ENCODE results near the gene MKNK1. TPM values are rescaled to one million over a fixed set of nuclear protein-coding genes. Genes with fewer than 3 reads are reported as not detected.
A peak's percentile ranks its signal among the peaks of the same experiment; 100 is the strongest.

MKNK1 gene
- total RNA-seq, 1 experiment from 2014 or later: 40.1 TPM

- H3K9me3 ChIP-seq (ENCODE audit: control insufficient read depth, insufficient read depth, low read depth, low read length): no peaks in the 10 kb centered on the region
- POLR2A ChIA-PET: no interaction called here
- CTCF ChIA-PET: no interaction called here
- in situ Hi-C loops (cut with HindIII; ENCODE audit: low pct_unique_long_range_greater_than_20kb, low sequenced_read_pairs): no loop called here
- H3K27me3 ChIP-seq (ENCODE audit: control insufficient read depth, insufficient read depth, low read length): no peaks in the 10 kb centered on the region
- intact Hi-C loops (cut with micrococcal nuclease; ENCODE audit: unreplicated experiment): no loop called here
- H3K36me3 ChIP-seq (ENCODE audit: control insufficient read depth, insufficient read depth, low read length): no peaks in the 10 kb centered on the region
- ATAC-seq (no peak), DNase-seq (ENCODE audit: low read depth, low spot score) (no peak)
- no peaks in the 10 kb centered on the region for H3K4me1 ChIP-seq (ENCODE audit: control insufficient read depth, insufficient read depth, low read length)
- no peak overlapping the region for H3K4me3 ChIP-seq (ENCODE audit: low read depth in 2 of 2, low read length in 2 of 2)
- no peak overlapping the region for H3K27ac ChIP-seq (ENCODE audit: low read length)
- TF ChIP-seq TCF7L2 (IDR thresholded peaks at IDR 0.05; ENCODE audit: low read depth, low read length) (no peak), CTCF (IDR thresholded peaks at IDR 0.05) (no peak), REST (IDR thresholded peaks at IDR 0.05; ENCODE audit: insufficient read depth in 1 of 2, low read depth in 2 of 2, low read length in 1 of 2) (no peak), SIN3A (IDR thresholded peaks at IDR 0.05; ENCODE audit: borderline replicate concordance, insufficient read depth, low read depth, low read length) (no peak), POLR2AphosphoS5 (IDR thresholded peaks at IDR 0.05; ENCODE audit: low read depth, low read length) (no peak)
- TSS peak; percentile 84 for BruUV-seq (replicated peaks)
These were observed 46.7 kb downstream of the MKNK1 start for GRCh38 chr1:46557403-46557802.

- TF ChIP-seq CTCF (IDR thresholded peaks at IDR 0.05) (no peak), POLR2AphosphoS5 (IDR thresholded peaks at IDR 0.05; ENCODE audit: low read depth, low read length) (0 out of 2 replicates have a peak, but pooled peaks have one; percentile 4), REST (IDR thresholded peaks at IDR 0.05; ENCODE audit: insufficient read depth in 1 of 2, low read depth in 2 of 2, low read length in 1 of 2) (no peak), SIN3A (IDR thresholded peaks at IDR 0.05; ENCODE audit: borderline replicate concordance, insufficient read depth, low read depth, low read length) (no peak), TCF7L2 (IDR thresholded peaks at IDR 0.05; ENCODE audit: low read depth, low read length) (no peak)
- DNase-seq (ENCODE audit: low read depth, low spot score) (no peak), ATAC-seq (no peak; the same call in 1 of the 2 replicates)
- no peaks in the 10 kb centered on the region for H3K4me1 ChIP-seq (ENCODE audit: control insufficient read depth, insufficient read depth, low read length)
- no peaks in the 10 kb centered on the region for H3K9me3 ChIP-seq (ENCODE audit: control insufficient read depth, insufficient read depth, low read depth, low read length)
- no peak overlapping the region for H3K4me3 ChIP-seq (ENCODE audit: low read depth in 2 of 2, low read length in 2 of 2)
- no peaks in the 10 kb centered on the region for H3K27me3 ChIP-seq (ENCODE audit: control insufficient read depth, insufficient read depth, low read length)
- POLR2A ChIA-PET: no interaction called here
- no peaks in the 10 kb centered on the region for H3K36me3 ChIP-seq (ENCODE audit: control insufficient read depth, insufficient read depth, low read length)
- CTCF ChIA-PET: no interaction called here
- intact Hi-C loops (cut with micrococcal nuclease; ENCODE audit: unreplicated experiment) (no loop called here), in situ Hi-C loops (cut with HindIII; ENCODE audit: low pct_unique_long_range_greater_than_20kb, low sequenced_read_pairs) (no loop called here)
- H3K27ac ChIP-seq (ENCODE audit: low read length): no peak overlapping the region
- no TSS peak for BruUV-seq (replicated peaks)
These were observed 47.2 kb downstream of the MKNK1 start for GRCh38 chr1:46556822-46557221.
